GM18526 (cell line): ENCODE data around the gene KBTBD8.

Source experiments
- POLR2A ChIP-seq: IDR thresholded peaks from 3 replicates; pipeline ENCODE4 v1.6.1; 2011; ENCODE audit not compliant: insufficient read length; ENCODE audit errors: extremely low read depth

Gene KBTBD8

GRCh38 chr3:67016522-67017080 lies 18.5 kb downstream of the KBTBD8 start:
- peak; percentile 17 for TF ChIP-seq POLR2A

DNA sequence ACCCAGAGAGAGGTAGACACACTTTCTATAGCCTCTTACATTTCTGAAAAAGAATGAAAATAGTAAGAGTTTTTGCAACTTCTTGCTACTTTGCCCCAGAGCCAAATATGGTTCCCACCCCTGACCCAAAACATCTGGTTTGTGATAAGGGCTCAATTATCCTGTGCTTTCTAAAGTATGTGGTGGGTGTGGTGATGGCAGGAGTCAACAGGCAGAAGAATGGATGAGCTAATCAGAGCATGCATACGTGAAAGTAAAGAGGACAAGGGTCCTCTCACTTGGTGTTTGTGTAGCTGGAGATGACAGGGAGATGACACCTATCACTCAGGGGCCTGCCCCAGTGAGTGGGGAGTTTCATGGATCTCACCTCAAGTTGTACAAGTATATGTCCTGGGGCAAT lies 19.1 kb downstream of the KBTBD8 start:
- TF ChIP-seq POLR2A: no peak

DNA sequence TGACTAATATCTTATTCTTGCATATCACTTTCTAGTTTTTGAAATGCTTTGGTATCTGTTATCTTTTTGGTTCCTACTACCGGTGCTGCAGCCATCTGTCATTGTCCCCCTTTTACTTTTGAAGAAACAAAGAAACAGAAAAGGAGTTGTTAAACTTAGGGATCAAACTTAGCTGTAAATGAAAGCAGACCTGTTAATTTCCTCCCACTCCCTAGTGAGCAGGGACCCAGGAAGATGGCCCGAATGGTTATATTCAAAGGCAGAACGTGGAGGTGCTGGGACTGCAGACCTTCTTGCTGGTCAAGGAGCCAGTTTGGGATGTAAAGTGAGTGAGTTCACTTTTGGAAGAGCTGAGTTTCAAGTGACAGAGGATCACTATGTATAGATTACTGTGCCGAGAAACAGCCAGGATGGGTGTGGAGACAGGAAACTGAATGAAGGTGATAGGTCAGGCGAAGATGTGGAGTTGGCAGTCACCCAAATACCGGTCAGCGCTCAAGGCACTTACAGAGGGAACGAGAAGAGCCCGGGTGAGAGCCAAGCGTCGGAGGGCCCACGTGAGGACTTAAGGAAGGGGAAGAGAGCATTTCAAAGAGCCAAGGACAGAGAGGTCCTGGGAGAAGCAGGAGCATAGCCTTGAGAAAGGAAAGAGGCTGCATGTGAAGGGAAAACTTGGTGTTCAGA lies 20.1 kb downstream of the KBTBD8 start:
- TF ChIP-seq POLR2A: no peak

DNA sequence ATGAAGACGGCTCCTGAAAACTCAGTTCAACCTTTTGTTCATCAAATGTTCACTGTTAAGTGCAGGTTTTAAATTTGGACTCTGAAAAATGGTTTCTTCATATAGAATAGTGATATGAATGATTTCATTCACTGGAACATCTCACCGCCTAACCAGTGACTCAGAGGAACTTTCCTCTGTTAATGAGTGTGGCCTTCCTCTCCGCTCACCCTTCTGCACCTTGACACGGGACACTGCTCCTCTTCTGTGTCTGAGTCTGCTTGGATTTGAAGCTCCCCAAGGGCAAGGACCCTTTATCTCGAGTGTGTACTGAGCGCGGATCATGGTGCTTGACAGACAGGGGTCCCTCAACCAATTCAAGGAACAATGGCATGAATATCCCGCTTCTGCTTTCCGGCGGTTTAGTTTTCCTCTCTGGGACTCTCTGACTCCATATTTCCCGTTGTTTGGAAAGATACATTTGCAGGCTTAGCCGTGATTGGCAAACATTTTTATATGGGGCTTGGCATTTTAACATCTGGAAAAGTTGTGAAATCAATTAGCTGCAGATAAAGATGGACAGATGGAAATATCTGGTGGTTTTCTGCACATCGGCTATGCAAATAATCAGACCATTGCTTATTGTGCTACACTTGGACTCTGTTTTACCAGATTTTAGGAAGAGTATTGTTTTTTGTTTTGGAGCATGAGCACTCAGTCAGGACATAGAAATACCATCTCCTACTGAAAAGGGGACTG lies 20.9 kb downstream of the KBTBD8 start:
- no peak for TF ChIP-seq POLR2A

DNA sequence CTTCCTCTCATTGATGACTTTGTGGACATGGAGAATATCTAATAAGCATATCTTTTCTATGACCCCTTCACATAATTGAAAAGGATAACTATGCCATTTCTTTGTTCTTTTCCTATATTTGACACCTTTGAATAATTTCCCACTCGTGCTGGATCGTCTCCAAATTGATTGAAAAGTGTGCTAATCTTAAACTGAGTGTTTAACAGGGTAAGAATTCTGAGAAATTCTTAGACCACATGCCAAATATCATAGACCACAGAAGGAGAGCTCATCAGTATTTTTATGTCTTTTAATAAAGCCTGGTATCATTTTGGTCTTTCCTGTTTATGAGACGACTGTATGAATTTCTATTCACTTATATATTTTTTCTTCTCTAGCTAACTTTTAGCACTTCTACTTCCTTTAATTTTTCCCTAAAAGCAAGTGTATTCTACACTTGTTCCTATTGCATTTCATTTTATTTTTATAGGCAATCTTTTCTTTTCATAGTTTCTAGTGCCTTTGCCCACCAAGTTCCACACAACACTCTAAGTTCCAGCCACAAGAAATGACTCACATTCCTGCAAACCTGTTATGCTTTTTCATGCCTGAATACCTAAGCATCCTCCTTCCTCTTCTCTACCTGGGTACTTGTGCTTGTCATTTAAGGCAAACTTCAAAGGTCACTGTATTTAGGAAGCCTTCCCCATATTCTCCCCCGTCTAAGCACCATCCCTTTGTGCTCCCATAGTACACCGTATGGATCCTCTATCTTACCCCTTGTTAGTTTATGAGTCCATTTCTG lies 30.1 kb downstream of the KBTBD8 start:
- no peak for TF ChIP-seq POLR2A

DNA sequence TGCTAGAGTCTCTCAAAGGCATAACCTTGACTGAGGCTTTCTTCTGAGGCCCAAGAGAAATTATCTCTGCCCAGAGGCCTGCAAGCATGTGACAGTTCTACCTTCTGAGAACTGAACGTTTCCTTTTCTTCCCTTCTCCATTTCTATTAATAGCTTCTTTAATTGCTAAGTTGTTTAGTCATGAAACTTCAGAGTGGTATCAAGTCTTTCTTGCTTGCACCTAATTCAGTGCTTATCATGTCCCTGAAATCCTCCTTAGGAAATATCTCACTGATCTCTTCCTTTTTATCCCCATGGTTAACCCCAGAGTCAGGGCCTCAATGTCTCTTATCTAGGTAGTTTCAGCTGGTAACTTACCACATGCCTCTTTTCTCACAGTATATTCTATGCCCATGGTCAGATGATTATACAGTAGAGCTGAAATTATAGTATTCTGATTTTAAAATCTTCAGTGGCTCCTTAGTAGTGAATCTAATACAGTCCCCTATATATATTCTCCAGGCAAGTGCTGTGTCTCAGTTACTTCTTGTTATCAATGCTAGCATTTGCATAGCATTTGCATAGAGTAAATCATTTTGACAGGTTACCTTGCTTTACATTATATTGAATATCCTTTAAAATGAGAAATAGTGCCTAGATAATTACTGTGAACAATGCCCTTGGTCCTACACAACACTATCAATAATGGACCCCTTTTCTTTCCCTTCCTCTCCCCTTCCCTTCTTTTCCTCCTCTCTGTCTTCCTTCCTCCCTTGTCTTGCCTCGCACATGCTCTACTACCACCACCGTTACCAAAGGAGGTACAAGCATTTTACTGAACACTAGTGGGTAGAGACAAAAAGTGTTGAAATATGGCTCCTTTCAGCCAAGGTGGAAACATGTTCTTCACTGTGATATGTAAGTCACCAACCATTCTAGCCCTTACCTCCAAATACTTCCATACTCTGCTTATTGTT lies 33.0 kb downstream of the KBTBD8 start:
- TF ChIP-seq POLR2A: no peak

GRCh38 chr3:67031986-67032385 lies 33.9 kb downstream of the KBTBD8 start:
- no peak for TF ChIP-seq POLR2A

DNA sequence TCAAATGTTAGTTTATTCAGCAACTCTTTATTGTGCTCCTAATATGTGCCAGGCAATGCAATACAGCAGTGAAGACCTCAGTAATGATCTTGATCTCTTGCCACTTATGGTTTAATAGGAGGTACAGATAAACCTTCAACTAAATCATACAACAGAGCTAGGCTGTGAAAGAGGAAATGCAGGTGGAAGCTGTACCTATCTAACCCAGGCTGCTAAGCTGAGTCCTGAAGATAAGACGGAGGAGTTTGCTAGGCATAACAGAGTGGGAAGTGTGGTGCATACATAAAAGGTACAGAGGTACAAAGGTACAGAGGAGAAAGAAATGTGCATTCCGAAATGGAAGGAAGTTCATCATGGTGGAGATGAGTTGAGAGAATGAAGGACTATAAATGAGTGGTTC lies 35.0 kb downstream of the KBTBD8 start:
- TF ChIP-seq POLR2A: no peak

GRCh38 chr3:67034371-67034770 lies 36.3 kb downstream of the KBTBD8 start:
- TF ChIP-seq POLR2A: no peak

DNA sequence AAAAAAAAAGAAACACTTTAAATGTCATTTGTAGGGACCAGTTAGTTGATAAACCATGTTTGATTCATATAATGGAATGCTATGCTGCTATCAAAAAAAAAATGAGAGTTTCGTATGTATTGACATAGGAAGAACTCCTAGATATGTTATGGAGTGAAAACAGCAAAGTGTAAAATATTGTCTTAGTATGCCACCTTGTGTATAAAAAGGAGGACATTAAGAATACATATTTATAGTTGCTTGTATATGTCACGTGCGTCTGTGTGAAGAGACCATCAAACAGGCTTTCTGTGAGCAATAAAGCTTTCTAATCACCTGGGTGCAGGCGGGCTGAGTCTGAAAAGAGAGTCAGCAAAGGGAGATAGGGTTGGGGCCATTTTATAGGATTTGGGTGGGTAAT lies 39.5 kb downstream of the KBTBD8 start:
- TF ChIP-seq POLR2A: no peak

GRCh38 chr3:67044295-67044694 lies 46.2 kb downstream of the KBTBD8 start:
- no peak for TF ChIP-seq POLR2A

GRCh38 chr3:67044955-67045354 lies 46.8 kb downstream of the KBTBD8 start:
- TF ChIP-seq POLR2A: no peak

DNA sequence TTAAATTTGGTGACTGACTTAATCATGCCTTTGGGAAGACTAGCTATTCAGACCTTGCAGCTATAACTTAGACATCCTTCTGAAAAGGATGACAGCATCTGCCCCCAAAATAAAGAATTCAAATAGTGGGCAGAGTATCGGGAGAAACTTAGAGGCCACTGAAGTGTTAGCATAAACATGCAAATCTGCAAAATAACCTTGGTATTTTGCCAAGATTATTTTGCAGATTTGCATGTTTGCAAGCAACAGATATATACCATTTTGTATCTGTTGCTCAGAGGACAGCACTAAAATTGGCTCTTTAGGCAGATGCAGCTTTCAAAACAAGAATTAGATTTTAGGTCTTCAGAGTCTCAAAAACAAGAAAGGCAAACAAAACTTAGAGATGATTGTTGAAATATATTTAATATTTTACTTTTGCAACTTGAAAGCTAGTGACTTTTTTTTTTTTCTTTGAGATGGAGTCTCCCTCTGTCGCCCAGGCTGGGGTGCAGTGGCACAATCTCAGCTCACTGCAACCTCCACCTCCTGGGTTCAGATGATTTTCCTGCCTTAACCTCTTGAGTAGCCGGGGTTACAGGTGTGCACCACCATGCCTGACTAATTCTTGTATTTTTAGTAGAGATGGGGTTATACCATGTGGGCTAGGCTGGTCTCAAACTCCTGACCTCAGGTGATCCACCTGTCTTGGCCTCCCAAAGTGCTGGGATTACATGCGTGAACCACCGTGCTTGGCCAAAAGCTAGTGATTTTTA lies 47.8 kb downstream of the KBTBD8 start:
- TF ChIP-seq POLR2A: no peak

DNA sequence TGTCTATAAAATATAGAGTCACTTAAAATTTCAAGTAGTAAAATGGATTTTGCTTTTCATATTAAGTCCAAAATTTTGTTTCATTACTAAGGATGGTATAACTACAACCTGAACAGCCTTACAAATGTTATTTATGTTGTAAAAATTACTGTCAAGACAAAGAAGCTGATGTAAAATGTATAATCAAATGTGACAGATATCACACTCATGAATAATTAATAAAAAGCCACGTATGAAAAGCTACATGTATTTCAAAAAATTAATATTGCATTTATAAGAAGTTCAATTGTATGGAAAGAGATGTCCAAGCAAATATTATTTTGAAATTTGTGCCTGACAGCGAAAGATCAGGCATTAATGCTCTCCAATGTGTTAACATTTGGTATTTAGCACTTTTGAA lies 48.9 kb downstream of the KBTBD8 start:
- no peak for TF ChIP-seq POLR2A
